Mammary epithelial cell (primary cell): ENCODE data around the gene GADD45A.

ENCODE experiments used
- CTCF ChIP-seq, 2 donors: IDR thresholded peaks in 1 of 2; conservative IDR thresholded peaks in 1 of 2; 2 replicates each; pipeline ENCODE4 v1.5.1; 2011 to 2012; ENCODE audit warnings: inconsistent platforms in 2 of 2, low read length in 2 of 2, mild to moderate bottlenecking in 2 of 2, control low read depth in 1 of 2, low read depth in 1 of 2; ENCODE audit not compliant: insufficient read depth in 1 of 2; ENCODE audit errors: extremely low read depth in 1 of 2
- EZH2 ChIP-seq: IDR thresholded peaks from 2 replicates; pipeline ENCODE4 v1.6.1; 2012; ENCODE audit warnings: low read length, inconsistent platforms, borderline replicate concordance

GRCh38 chr1:67732750-67733151 lies 47.8 kb downstream of the GADD45A start:
- no peak for TF ChIP-seq CTCF (conservative IDR thresholded peaks at IDR 0.05 in 1 of 2, IDR thresholded peaks at IDR 0.05 in 1 of 2; ENCODE audit: extremely low read depth in 1 of 2, insufficient read depth in 1 of 2, low read depth in 1 of 2, low read length in 2 of 2)
- no peak for TF ChIP-seq EZH2
